C4-2B (cell line): Measurements from ENCODE around the gene SMPD3.

Experiments
- H3K27ac ChIP-seq: fragments of 450-650 bp; 2 replicates; pipeline ENCODE4 v1.5.1; 2017
- ZFX ChIP-seq: fragments of 450-650 bp; IDR thresholded peaks from 2 replicates; pipeline ENCODE4 v1.6.1; 2017
- TF ChIP-seq, protein P1 (sequence below): fragments of 450-650 bp; conservative IDR thresholded peaks from 2 replicates; pipeline ENCODE4 v1.5.1; 2017; ENCODE audit warnings: mild to moderate bottlenecking

SMPD3 gene

DNA sequence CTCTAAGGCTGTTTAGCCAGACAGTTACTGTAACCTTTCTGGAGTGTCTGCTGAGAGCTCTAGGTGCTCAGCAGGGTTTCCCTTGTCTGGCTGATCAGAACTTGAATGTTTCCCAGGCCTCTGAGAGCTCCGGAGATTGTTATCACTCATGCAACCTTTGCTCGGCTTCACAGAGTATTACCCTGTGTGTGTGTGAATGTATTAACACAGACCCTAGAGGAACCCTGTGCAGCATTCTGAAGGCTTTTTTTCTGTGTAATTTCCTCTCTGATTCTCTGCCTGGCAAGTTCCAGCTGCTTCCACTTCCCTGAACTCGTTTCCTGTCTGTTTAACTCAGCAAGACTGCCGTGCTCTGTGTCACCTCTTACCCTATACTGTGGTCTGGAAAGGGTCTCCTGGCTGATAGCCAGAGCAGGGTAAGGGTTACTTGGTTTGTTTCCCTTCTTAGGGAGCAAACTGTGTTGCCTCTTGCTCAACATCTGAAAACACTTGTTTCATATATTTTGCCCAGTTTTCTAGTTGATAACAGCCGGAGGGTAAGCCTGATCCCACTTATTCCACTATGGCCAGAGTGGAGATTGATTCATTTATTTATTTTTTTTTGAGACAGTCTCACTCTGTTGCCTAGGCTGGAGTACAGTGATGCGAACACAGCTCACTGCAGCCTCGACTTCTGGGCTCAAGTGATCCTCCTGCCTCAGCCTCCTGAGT is 115.7 kb downstream of the SMPD3 start:
- TF ChIP-seq, protein P1, sequence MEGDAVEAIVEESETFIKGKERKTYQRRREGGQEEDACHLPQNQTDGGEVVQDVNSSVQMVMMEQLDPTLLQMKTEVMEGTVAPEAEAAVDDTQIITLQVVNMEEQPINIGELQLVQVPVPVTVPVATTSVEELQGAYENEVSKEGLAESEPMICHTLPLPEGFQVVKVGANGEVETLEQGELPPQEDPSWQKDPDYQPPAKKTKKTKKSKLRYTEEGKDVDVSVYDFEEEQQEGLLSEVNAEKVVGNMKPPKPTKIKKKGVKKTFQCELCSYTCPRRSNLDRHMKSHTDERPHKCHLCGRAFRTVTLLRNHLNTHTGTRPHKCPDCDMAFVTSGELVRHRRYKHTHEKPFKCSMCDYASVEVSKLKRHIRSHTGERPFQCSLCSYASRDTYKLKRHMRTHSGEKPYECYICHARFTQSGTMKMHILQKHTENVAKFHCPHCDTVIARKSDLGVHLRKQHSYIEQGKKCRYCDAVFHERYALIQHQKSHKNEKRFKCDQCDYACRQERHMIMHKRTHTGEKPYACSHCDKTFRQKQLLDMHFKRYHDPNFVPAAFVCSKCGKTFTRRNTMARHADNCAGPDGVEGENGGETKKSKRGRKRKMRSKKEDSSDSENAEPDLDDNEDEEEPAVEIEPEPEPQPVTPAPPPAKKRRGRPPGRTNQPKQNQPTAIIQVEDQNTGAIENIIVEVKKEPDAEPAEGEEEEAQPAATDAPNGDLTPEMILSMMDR, result no peak
- TF ChIP-seq ZFX, result no peak
- no peak overlapping the region for H3K27ac ChIP-seq

DNA sequence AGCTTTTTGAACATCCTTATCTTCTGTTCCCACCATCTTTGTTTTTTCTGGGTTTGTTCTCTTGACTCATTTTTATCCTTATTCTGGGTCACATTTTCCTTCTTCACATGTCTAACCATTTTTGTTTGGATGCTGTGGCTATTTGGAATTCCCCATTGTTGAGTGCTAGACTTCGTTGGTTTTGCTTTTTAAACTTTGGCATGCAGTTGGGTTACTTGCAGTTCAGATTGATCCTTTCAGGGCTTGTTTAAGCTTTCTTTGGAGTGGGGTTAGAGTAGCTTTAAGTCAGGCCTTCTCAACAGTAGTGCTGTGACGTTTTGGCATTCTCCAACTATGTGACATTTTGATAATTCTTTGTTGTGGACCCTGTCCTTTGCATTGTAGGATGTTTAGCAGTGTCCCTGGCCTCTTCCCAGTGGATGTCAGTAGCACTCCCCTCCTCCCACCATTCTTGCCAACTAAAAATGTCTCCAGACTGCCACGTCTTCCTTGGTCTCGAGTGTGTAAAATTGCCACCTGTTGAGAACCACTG is 116.4 kb downstream of the SMPD3 start:
- H3K27ac ChIP-seq, result no peak overlapping the region
- TF ChIP-seq, protein P1, result no peak
- TF ChIP-seq ZFX, result no peak

DNA sequence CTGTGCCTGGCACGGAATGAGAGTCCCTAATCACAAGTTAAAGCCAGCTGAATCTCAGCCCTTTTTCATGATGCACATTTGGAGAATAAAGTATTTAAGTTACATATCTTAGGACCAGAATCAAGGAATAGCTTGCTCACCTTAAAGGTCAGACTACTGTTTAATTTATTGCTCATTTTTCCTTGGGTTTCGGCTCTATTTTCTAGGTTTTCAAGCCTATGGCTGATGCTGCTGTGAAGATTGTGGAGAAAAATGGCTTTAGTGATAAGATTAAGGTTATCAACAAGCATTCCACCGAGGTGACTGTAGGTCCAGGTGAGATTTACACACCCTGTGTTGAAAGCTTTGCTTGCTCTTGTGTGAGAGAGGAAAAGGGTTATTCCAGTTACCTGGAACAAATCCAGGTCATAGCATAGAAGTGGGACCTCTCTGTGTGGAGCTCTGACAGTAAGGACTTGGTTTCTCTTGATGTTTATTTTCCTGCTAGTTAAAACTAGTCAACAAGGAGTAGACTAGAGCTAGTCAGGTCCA is 119.4 kb downstream of the SMPD3 start:
- no peak overlapping the region for H3K27ac ChIP-seq
- TF ChIP-seq, protein P1, result peak; percentile 69
- no peak for TF ChIP-seq ZFX

DNA sequence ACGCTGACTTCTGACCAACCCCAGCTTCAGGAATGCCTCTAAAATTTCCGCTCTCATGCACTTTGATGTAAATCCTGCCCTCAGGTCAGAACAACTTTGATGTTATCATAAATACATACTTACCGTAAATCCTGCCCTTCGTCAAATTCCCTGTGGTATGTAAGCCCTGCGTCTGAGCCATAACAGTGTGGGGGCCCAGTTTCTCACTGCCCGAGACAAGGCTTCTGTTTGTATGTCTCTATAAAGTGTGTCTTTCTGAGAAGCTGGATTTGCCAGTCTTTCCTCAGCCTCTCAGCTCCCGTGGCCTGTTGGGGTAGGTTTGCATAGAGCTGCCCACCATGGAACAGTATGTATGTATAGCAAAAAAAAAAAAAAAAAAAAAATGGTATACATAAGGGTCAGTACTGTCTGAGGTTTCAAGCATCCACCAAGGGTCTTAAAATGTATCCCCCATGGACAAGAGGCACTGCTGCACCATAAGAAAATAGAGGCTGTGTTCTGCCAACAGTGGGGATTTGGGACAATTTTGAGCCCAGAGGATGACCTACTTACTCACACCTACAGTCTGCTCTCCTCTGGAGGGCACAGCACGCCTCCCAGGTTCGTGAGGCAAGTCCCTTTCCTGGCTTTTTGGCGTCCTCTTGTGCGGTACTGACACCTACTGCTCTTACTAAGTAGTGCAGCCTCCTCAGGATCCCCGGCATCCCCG is 120.0 kb downstream of the SMPD3 start:
- no peak for TF ChIP-seq ZFX
- TF ChIP-seq, protein P1, result peak; percentile 89
- no peak overlapping the region for H3K27ac ChIP-seq

DNA sequence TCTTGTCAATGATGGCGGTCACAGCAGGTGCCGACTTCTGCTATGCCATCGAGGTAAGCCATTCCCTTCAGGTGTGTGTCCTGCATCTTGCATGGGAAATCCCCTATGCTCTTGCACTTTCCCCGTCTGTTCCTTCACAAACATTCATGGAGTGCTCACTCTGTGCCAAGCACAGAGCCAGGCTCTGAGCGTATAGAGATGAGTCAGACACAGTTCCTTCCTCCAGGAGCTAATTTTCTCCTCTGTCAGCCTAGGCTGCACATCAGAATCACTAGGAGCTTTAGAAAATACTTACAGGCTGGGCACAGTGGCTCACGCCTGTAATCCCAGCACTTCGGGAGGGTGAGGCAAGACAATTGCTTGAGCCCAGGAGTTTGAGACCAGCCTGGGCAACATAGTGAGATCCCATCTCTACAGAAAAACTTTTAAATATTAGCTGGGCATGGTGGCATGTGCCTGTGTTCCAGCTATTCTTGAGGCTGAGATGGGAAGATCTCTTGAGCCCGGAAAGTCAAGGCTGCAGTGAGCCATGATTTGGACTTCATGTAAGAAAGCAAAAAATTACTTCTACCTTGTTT is 123.4 kb downstream of the SMPD3 start:
- TF ChIP-seq, protein P1, result no peak
- no peak for TF ChIP-seq ZFX
- no peak overlapping the region for H3K27ac ChIP-seq

DNA sequence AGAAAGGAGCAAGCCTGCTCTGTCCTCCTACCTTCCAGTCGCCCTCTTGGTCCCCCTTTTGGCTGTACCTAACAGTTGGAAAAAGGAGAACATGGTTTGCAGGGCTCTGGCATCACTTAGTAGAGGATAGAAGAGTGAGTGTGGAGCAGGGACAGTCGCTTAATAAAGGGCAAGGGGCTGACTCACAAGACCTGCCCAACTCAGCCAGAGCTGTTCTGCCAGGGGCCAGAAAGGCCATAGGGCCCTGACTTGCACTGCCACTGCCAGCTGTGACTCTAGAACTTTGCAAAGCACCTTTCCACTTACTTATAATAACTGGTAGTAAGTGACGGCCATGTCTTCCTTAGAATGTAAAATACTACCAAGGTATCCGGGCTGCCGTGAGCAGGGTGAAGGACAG is 124.0 kb downstream of the SMPD3 start:
- H3K27ac ChIP-seq, result no peak overlapping the region

More for the DNA sequence above, 124.0 kb downstream of the SMPD3 start:
- TF ChIP-seq, protein P1, result no peak
- no peak for TF ChIP-seq ZFX
